IgD-negative memory B cell (primary cell): ENCODE data around the gene SULT1C3. TPM values are rescaled to one million over a fixed set of nuclear protein-coding genes. Genes with fewer than 3 reads are reported as not detected.

ENCODE experiments used
- H3K27ac Mint-ChIP-seq, 3 donors: one replicate each; pipeline ENCODE4 v1.8.0; 2020 to 2022; ENCODE audit warnings: mild to moderate bottlenecking in 3 of 3, mixed read lengths in 3 of 3, moderate library complexity in 1 of 3
- H3K27me3 Mint-ChIP-seq: one replicate; pipeline ENCODE4 v1.8.0; 2021; ENCODE audit warnings: mixed read lengths
- H3K36me3 Mint-ChIP-seq: one replicate; pipeline ENCODE4 v1.8.0; 2020; ENCODE audit warnings: mild to moderate bottlenecking, mixed read lengths
- H3K4me1 Mint-ChIP-seq, 3 donors: one replicate each; pipeline ENCODE4 v1.8.0; 2020 to 2022; ENCODE audit warnings: mixed read lengths in 3 of 3, mild to moderate bottlenecking in 1 of 3
- H3K4me3 Mint-ChIP-seq, 4 donors: one replicate each; pipeline ENCODE4 v1.8.0; 2020 to 2022; ENCODE audit warnings: mild to moderate bottlenecking in 4 of 4, mixed read lengths in 4 of 4, moderate library complexity in 3 of 4
- H3K9me3 Mint-ChIP-seq, 3 donors: one replicate each; pipeline ENCODE4 v1.8.0; 2020 to 2021; ENCODE audit warnings: mixed read lengths in 3 of 3, mild to moderate bottlenecking in 1 of 3
- polyA plus RNA-seq: library from polyadenylated mRNA; unstranded; fragments of 300-500 nt; fragmentation: Illumina TruSeq; gene quantifications from one replicate; pipeline ENCODE4 v1.2.3, GENCODE V29; 2021

Gene SULT1C3
- polyA plus RNA-seq, 1 donor from 2014 or later, result not detected

- peaks cover 0 to 2% (median 0%) of the 10 kb centered on the region in 3 donors for H3K4me1 Mint-ChIP-seq
- H3K27ac Mint-ChIP-seq, result no peak overlapping the region
- H3K9me3 Mint-ChIP-seq, result peaks cover 0 to 5% (median 0%) of the 10 kb centered on the region in 3 donors
- H3K36me3 Mint-ChIP-seq, result no peaks in the 10 kb centered on the region
- H3K4me3 Mint-ChIP-seq, result no peak overlapping the region
- no peaks in the 10 kb centered on the region for H3K27me3 Mint-ChIP-seq
Observed at GRCh38 chr2:108305901-108306300, 66.1 kb downstream of the SULT1C3 start.

- Mint-ChIP-seq H3K27ac (no peak overlapping the region), H3K4me1 (peaks cover 0 to 2% (median 0%) of the 10 kb centered on the region in 3 donors), H3K36me3 (peaks cover 5% of the 10 kb centered on the region), H3K27me3 (peaks cover 1% of the 10 kb centered on the region), H3K9me3 (peaks cover 0 to 4% (median 0%) of the 10 kb centered on the region in 3 donors), H3K4me3 (no peak overlapping the region)
Observed at GRCh38 chr2:108309903-108310302, 70.1 kb downstream of the SULT1C3 start.

Other genes with a start within 250 kb of the SULT1C3 start
- gene SULT1C2, start 48.9 kb downstream of the SULT1C3 start, polyA plus RNA-seq, result not detected
- not detected for gene SULT1C4, start 138.0 kb downstream of the SULT1C3 start, polyA plus RNA-seq
- gene GCC2, start 209.2 kb downstream of the SULT1C3 start, polyA plus RNA-seq, result 65.6 TPM